NCI-H526 (cell line): ENCODE results near the gene RSF1.
"Not testable (repeated sequence)": the region's sequence is repeated elsewhere in the genome, so short reads cannot be mapped to it uniquely, and the experiment has no call there.

ENCODE experiments used
- DNase-seq, 2 experiments: peaks; one replicate each; lab custom pipeline; 2025; lab: John Stamatoyannopoulos, UW

The RSF1 gene

DNA sequence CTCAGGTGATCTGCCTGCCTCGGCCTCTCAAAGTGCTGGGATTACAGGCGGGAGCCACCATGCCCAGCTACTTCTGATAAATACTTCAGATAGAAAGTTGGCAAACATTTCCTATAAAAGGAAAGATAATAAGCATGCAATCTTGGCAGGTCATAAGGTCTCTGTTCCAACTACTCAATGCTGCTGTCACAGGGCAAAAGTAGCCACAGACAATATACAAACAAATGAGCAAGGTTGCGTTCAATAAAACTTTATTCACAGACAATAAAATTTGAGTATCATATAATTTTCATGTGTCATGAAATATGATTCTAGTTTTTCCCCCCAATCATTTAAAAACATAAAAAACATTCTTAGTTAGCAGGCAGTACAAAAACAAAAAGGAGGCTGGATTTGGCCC is 129.9 kb downstream of the RSF1 start:
- DNase-seq = no peak

DNA sequence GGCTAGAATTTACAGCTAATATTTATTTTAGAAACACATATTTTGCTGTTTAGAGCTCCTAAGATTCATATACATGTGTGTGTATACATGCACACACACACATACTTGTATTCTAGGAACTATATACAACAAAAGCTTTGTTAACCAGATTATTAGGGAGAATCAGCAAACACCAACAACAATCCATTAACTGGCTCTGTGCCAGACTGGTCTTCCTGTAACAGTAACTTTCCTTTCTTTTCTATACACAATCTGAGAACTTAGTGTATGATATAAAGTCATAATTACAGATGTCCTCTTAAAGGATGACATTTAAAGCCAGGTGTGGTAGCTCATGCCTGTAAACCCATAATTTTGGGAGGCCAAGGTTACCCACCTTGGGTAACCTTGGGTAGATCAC is 133.4 kb downstream of the RSF1 start:
- DNase-seq = no peak

DNA sequence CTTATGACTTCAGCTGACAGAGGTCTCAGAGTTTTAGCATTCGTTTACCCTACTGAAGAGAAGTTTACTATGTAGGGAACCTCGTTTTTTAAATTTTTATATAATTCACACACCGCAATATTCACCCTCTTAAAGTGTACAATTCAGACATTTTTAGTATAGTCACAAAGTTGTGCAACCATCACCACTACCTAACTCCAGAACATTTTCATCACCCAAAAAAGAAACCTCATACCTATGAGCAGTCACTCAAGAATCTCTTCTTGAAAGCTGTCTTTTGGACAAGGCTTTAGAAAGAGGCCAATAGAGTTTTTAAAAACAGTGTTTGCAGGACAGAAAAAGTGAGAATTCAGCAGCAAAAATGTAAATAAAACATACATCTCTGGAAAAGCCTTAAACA is 143.4 kb downstream of the RSF1 start:
- DNase-seq = no peak

DNA sequence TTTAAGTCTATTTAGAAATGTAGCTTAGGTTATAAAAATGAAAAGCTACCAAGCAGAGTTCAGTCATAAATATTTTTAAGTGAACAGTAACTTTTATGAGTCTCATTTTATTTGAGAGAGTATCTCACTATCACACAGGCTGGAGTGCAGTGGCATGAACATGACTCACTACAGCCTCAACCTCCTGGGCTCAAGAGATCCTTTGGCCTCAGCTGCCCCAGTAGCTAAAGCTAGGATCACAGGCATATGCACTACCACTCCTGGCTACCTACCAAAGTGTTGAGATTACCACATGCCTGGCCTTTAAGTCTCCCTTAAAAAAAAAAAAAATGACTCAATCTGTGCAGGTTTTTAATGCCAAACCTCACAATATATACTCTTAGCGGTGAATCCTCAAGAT is 148.3 kb downstream of the RSF1 start:
- no peak for DNase-seq

DNA sequence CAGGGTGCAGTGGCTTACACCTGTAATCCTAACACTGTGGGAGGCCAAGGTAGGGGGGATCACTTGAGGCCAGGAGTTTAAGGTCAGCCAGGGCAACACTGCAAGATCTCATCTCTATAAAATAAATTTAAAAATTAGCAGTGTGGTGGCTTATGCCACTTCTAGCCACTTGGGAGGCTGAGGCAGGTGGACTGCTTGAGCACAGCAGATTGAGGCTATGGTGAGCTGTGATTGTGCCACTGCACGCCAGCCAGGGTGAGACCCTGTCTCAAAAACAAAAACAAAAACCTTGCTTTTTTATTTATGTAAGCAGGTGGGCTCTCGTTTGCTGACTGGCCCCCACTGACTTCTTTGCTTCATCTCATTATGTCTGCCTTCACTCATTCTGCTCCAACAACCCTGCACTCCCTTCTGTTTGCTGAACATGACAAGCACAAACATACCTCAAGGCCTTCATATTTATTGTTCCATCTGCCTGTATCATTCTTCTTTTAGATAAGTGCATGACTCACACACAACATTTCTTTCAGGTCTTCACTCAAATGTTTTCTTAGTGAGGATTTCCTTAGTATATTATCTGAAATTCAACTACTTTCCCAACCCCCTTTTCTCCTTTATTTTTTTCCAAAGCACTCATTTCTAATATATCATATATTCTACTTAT is 150.5 kb downstream of the RSF1 start:
- DNase-seq = no peak

DNA sequence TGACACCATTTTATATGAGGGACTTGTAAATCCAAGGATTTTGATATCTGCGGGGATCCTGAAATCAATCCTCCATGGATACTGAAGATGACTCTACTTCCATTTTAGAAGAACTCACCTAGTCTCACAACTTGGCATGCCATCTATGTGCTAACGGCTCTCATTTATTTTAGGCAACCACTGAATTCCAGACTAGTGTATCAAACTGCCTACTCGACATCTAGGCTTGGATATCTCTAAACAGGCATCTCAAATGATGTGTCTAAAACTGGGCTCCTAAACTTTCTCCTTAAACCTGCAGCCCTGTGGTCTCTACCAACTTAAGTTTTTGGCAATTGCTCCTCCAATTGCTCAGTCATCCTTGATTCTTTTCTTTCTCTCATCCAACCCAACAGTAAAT is 151.8 kb downstream of the RSF1 start:
- DNase-seq = no peak

DNA sequence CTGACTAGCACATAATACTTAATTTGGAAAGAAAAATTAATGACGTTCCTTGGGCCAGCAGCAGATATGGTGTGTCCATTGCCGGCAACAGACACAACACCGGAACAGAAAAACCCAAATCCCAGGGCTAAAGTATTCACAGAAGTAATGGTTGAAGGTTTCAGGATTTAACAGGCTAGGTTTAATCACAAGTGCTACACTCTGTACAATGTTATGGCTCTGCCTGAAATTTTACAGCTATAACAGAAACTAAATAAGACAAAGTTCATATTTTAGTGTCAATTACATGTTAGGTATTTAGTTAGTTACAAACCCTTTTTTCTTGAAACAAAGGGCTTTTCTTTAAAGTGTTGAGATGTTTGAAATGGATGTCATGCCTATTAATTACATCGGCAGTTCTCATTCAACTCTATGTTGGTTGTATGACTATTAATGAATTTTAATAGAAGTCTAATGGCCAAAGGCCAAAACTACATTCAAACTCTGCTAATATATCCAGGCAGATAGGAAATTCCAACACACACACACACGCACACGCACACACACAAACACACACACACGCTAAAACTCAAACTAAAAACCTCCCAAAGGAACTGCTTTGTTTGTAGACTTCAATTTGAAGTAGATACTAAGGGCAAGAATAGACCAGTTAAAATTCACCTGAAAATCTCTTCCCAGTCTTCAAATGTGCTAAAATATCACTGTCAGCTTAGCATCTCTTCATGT is 155.1 kb downstream of the RSF1 start:
- DNase-seq = no peak

DNA sequence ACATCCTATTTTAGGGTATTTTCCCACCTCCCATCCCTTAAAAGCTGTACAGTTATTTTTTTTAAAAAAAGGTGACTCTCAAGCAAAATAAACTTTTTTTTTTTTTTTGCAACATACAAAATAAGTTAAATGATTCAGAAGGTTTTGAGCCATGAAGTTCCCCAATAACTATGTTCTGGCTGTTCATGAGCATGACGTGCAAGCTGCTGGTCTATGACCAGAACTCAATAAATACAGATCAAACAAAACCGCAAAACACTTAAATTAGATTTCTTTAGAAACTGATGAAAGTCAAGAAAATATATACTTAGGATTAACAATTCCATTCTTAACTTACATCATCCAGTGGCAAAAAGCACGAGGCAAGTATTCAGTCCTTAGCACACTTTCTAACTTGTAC is 158.9 kb downstream of the RSF1 start:
- no peak for DNase-seq

DNA sequence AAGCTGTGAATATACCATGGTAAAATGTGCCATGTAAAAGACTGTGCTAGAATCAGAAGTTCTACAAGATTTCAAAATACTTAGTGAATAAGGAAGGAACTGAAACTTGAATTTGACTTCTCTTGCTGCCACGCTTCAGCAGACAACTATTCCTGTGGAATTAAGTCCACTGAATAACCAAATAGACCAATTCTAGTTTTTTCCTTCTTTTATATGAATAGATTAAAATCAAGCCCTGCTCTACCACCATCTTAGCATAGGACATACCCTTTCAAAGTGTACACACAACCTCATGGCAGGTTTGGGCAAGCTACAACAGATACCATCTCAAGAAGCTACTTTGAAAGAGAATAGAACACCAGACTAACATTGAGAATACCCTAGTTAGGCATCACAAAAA is 159.6 kb downstream of the RSF1 start:
- no peak for DNase-seq

DNA sequence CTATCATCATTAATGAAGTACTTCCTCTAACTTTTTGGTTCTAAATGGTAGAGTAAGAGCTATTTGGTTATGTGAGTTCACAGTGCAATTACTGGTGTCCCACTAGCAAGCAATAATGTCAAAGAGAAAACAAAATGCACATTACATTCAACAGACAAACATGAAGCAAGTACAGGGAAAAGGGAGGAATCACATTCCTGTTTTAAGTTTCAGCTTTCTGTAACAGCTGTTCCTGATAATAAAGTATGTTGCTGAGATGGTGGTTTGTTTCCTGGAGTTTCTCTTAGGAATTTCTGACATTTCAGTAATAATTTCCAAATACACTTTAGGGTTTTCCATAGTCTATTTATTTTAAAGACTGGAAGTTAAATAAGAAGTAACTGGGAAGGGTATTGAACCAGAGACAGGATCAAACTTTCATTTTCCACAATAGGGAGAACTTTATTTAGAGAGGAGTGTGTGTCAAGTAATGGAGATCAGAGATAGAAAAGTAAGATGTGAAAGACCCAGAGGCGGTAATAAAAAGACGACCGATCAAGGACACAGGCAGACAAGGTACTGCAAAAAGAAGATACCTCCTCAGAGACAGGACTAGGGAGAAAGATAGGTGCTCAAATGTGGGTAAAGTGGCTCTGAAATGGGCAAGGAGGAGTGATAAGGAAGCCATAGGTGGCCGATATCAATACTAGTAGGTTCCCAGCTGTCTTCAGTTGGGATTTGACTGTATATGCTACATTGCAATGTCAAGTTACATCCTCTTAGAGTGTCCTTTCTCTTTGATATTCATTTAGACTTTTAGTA is 162.1 kb downstream of the RSF1 start:
- DNase-seq = no peak

DNA sequence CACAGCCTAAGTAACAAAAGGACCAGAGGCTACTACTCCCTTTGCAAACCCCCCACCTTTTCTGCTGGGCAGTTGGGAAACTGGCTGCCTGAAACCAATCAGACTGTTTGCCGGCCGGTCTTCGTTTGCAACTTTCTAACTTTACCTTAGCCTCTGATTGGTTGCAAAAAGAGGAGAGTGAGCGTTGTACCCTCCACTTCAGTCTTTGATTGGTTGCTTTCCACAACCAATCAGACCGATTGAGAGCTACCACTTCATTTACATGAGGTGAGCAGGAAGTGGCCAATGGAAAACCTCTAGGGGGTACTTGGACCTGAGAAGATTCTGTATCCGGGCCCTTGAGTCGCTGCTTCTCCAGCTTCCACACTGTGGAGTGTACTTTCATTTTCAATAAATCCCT is 164.2 kb downstream of the RSF1 start:
- DNase-seq = no peak

DNA sequence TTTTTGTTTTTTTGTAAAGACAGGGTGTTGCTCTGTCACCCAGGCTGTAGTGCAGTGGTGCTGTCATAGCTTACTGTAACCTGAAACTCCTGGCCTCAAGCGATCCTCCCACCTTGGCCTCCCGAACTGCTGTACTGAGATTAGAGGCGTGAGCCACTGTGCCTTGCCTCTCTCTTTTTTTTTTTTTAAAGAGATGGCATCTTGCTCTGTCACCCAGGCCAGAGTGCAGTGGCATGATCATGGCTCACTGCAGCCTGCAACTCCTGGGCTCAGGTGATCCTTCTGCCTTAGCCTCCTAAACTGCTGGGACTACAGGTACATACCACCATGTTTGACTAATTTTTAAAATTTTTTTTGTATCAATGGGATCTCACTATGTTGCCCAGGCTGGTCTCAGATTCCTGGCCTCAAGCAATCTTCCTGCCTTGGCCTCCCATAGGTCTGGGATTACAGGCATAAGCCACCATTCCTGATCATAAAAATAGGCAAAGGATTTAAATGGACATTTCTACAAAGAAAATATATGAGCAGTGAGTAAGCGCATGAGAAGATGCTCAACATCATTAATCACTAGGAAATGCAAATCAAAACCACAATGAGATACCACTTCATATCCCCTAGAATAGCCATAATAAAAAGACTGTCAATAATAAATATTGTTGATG is 165.6 kb downstream of the RSF1 start:
- no peak for DNase-seq

DNA sequence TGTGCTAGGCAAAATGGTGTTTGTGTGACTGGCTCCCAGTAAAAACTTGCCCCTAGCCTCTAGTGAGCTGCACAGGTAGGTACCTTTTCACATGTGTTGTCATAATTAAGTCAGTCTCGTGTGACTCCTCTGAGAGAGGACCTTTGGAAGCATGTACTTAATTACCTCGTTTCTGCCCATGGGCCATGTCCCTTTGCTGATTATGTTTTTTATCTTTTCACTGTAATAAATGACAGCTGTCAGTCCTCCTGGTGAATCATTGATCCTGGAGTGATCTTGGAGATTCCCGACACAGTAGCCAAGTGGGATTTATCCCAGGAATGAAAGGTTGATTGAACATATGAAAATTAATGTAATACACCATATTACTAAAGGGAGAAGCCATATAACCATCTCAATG is 170.4 kb downstream of the RSF1 start:
- no peak for DNase-seq

DNA sequence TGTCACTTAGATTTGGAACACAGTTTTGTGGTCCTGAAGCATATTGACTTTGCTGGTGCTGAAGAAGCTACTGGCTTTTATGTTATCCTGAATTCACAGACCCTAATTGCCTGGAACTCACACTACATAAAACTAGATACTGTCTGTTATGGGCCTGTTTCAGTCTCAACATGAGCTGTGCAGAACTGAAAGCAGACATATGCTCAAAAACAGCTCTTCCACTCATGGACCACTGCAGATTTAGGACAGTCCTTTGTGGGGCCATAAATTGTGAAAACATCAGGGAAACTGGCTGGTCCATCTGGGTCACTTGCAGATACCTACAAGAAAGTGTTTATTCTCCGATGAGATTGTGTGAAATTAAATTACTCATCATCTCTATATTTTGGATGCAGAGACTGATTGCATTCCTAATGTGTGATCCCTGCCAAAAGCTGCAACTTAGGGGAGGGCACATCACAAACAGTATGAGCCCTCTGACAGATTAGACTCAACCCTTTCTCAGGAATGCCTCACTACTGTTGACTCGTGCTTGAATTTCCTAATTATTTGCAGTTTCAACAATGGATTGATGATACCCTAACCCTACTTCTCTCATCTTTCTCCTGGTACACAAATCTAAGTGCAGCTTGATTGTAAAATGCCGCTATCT is 172.7 kb downstream of the RSF1 start:
- DNase-seq = no peak

DNA sequence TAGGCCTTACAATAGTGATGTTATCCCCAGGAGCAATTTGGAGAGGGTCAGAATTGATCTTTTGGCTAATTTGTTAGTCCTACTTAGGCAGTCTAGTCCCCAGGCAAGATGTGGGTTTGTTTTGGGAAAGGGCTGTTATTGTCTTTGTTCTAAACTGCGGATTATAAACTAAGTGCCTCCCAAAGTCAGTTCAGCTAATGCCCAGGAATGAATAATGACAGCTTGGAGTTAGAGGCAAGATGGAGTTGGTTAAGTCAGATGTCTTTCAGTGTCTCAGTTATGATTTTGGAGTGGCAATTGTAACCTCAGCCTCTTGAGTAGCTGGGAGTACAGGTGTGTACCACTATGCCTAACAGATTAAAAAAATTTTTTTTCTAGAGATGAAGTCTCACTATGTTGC is 175.6 kb downstream of the RSF1 start:
- no peak for DNase-seq

DNA sequence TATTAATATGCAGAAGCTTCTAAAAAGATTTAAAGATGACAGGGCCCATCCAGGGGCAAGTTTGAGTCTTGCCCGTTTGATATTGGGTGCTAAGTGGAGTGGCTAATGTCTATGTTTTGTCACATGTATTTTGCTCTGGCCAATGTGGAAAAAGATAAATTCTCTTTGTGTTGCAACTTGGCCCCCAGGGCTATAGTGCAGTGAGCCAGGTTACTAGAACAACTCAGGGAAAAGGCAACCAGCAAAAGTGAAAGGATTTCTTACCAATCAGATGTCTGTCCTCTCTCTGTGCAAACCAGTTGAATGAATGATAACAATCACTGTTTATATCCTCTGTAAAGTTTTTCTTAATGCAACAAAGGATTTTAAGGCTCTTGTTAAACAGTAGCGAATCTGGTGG is 178.3 kb downstream of the RSF1 start:
- DNase-seq = no peak

DNA sequence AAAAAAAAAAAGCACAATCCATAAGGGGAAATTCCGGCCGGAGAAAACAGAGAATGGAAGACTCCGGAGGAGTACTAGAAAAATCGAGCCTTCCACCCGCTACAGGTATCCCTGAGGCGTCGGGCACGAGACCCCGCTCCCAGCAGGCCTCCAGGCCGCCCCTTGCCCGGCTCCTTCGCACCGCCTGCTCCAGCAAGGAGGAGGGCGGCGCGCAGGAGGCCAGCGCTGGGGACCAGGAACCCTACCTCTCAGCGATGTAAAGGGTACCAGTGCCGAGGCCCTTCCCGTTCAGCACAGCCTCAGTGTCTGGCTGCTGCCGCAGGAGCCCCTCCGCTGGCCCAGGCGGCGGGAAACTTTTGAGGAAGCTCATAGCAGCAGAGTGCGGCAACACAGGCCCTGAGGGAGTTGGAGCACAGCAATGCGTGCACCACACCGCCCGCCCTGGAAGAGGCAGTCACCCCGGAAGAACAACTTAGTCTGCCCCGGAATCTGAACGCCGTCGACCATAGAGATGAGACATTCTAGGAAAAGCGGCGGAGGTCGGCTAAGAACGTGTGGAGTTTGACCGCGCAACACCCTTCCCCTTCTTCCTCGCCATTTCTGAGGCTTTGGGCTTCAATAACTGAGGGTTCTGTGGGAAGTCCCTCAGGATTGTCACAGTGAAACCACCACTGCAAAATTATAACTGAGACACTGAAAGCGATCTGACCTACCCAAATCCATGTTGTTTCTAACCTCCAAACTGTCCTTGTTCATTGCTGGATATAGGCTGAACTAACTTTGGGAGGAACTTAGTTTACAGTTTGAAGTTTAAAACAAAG is 183.0 kb downstream of the RSF1 start, which contains the start of gene CLNS1A:
Gene CLNS1A (minus strand): TSS at position 450 of the 821 bp plus-strand sequence. CDS start 80 bp downstream, at position 370.
- peak; percentile 94 to 97 for DNase-seq

DNA sequence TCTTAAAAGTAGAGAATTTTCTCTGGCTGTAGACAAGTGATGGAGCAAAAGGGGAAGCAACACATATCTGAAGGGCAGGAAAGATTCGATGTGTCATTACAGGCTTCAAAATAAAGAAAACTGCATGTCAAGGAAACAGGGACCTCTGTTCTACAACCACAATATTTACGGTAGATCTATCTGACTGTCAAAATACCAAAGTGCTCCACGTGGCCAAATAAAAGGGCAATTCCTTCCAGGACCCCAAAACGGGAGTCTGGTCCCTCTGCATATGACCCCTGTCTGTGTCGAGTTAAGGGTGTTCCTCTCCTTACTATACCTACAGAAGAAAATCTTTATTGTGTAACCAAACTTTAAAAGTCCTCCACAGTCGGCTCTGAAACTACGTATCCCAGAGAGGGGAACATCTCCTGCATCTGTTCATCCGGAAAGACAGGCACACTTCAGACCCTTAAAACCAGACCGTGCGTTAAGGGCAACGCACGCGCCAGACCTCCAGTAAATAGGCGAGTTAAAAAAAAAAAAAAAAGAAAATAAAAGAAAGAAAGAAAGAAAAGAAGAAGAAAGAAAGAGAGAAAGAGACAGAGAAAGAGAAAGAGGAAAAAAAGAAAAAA is 183.7 kb downstream of the RSF1 start:
- no peak for DNase-seq

DNA sequence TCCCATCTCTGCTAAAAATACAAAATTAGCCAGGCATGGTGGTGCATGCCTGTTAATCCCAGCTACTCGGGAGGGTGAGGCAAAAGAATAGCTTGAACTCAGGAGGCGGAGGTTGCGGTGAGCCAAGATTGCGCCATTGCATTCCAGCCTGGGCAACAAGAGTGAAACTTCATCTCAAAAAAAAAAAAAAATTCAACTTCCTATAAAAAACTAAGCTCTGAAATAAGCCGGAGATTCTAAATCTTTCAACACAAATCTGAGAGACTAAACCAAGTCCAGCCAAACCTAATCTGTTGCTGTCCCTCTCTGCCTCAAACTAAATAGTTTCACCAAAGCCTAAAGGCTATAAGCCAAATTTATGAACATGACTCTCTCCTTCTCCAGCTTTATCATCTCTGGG is 186.6 kb downstream of the RSF1 start:
- not testable (repeated sequence) for DNase-seq

DNA sequence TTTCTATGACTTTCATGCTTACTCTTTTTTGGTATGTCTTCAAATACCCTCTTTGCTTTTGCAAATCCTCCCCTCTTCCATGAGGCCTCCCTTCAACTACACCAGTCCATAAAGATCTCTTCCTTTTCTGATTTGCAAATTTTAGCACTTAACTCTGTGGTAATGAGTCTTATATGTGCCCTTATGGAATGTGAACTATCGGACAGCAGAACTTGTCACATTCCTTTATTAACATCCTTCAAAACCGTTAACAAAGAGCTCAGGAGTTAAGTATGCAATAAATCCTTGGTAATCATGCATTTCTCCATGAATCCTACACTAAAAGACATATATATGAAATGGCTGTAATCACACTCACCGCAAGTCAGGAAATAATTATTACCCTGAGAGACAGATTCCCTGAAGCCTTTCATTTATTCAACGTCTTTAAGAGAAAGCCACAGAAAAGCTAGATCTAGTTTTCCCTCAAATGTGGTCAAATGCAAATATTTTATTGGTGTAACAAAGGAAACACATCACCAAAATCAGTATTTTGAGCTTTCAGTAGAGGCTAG is 190.3 kb downstream of the RSF1 start:
- DNase-seq = no peak
